Measurements from ENCODE around the gene RHCE.

Gene RHCE

GRCh38 chr1:25430967-25431881 lies 10.6 kb upstream of the RHCE start (continued):
- TF ChIP-seq ZNF302 (tag by site-specific recombination; IDR thresholded peaks at IDR 0.05; ENCODE audit: low read depth): no peak
- TF ChIP-seq ZBTB1 (tag by site-specific recombination; IDR thresholded peaks at IDR 0.05): no peak
- no peak for TF ChIP-seq ZNF777 (tag by site-specific recombination; IDR thresholded peaks at IDR 0.05; ENCODE audit: borderline replicate concordance)
- no peak for TF ChIP-seq ZFP41 (tag by site-specific recombination; IDR thresholded peaks at IDR 0.05; ENCODE audit: borderline replicate concordance)
- no peak for TF ChIP-seq ZNF391 (tag by site-specific recombination; IDR thresholded peaks at IDR 0.05; ENCODE audit: borderline replicate concordance, low read depth)
- TF ChIP-seq ZNF664 (tag by site-specific recombination; IDR thresholded peaks at IDR 0.05): no peak
- TF ChIP-seq ZNF132 (tag by site-specific recombination; IDR thresholded peaks at IDR 0.05; ENCODE audit: borderline replicate concordance): no peak
- TF ChIP-seq ZBTB17 (tag by site-specific recombination; IDR thresholded peaks at IDR 0.05): no peak
- no peak for TF ChIP-seq ZNF645 (tag by site-specific recombination; IDR thresholded peaks at IDR 0.05)
- TF ChIP-seq OSR2 (tag by site-specific recombination; IDR thresholded peaks at IDR 0.05): no peak
- no peak for TF ChIP-seq HOXA7 (CRISPR knock-in tag; IDR thresholded peaks at IDR 0.05; ENCODE audit: borderline replicate concordance)
- no peak for TF ChIP-seq KLF16 (tag by site-specific recombination; IDR thresholded peaks at IDR 0.05)
- no peak for TF ChIP-seq ZNF544 (tag by site-specific recombination; IDR thresholded peaks at IDR 0.05)
- TF ChIP-seq KLF10 (tag by site-specific recombination; IDR thresholded peaks at IDR 0.05): no peak; the same call in 1 of the 2 replicates
- TF ChIP-seq INSM2 (tag by site-specific recombination; IDR thresholded peaks at IDR 0.05): 0 out of 2 replicates have a peak, but pooled peaks have one; percentile 36
- 0 out of 2 replicates have a peak, but pooled peaks have one; percentile 18 for TF ChIP-seq GLIS1 (tag by site-specific recombination; IDR thresholded peaks at IDR 0.05)
- no peak for TF ChIP-seq ZNF529 (tag by site-specific recombination; IDR thresholded peaks at IDR 0.05; ENCODE audit: insufficient replicate concordance)
- TF ChIP-seq ZNF362 (tag by site-specific recombination; IDR thresholded peaks at IDR 0.05): peak; percentile 50; the same call in 1 of the 2 replicates
- TF ChIP-seq ZNF121 (tag by site-specific recombination; IDR thresholded peaks at IDR 0.05): no peak
- TF ChIP-seq ZNF623 (tag by site-specific recombination; IDR thresholded peaks at IDR 0.05): no peak
- no peak for TF ChIP-seq ZNF830 (tag by site-specific recombination; IDR thresholded peaks at IDR 0.05; ENCODE audit: low read depth)
- no peak for TF ChIP-seq ZNF404 (tag by site-specific recombination; IDR thresholded peaks at IDR 0.05)
- no peak for TF ChIP-seq WT1 (tag by site-specific recombination; IDR thresholded peaks at IDR 0.05)
- TF ChIP-seq ZNF311 (tag by site-specific recombination; IDR thresholded peaks at IDR 0.05; ENCODE audit: borderline replicate concordance): no peak
- 0 out of 2 replicates have a peak, but pooled peaks have one; percentile 8 for TF ChIP-seq ZNF677 (tag by site-specific recombination; IDR thresholded peaks at IDR 0.05)
- no peak for TF ChIP-seq ZSCAN18 (tag by site-specific recombination; IDR thresholded peaks at IDR 0.05)
- no peak for TF ChIP-seq ZEB2 (tag by site-specific recombination; IDR thresholded peaks at IDR 0.05)
- no peak for TF ChIP-seq ZNF23 (tag by site-specific recombination; IDR thresholded peaks at IDR 0.05; ENCODE audit: borderline replicate concordance)
- TF ChIP-seq ZNF324 (tag by site-specific recombination; IDR thresholded peaks at IDR 0.05): no peak
- TF ChIP-seq ZNF184 (tag by site-specific recombination; IDR thresholded peaks at IDR 0.05): no peak
- TF ChIP-seq ZNF692 (tag by site-specific recombination; IDR thresholded peaks at IDR 0.05): no peak
- no peak for TF ChIP-seq ELK4 (IDR thresholded peaks at IDR 0.05; ENCODE audit: borderline replicate concordance, low read depth, low read length)
- TF ChIP-seq ZNF416 (tag by site-specific recombination; IDR thresholded peaks at IDR 0.05): no peak

All from HEK293 (cell line).